SJCRH30 (cell line): ENCODE results near the gene KCNIP2. TPM values are rescaled to one million over a fixed set of nuclear protein-coding genes. Genes with fewer than 3 reads are reported as not detected.
A peak's percentile ranks its signal among the peaks of the same experiment; 100 is the strongest.

ENCODE experiments used
- DNase-seq, 2 experiments: peaks; one replicate each; pipeline ENCODE4 v3.0.0-alpha.2; 2015 to 2020
- H3K27ac ChIP-seq: fragments of 250-450 bp; sonication (Bioruptor Pico); 2 replicates; pipeline ENCODE4 v1.5.1; 2020; ENCODE audit warnings: mild to moderate bottlenecking, moderate library complexity
- H3K27me3 ChIP-seq: fragments of 250-450 bp; sonication (Bioruptor Pico); 2 replicates; pipeline ENCODE4 v1.5.1; 2020; ENCODE audit warnings: mild to moderate bottlenecking, moderate library complexity
- H3K36me3 ChIP-seq: fragments of 250-450 bp; sonication (Bioruptor Pico); 2 replicates; pipeline ENCODE4 v1.5.1; 2020; ENCODE audit warnings: mild to moderate bottlenecking, moderate library complexity
- H3K4me1 ChIP-seq: fragments of 250-450 bp; sonication (Bioruptor Pico); 2 replicates; pipeline ENCODE4 v1.5.1; 2020; ENCODE audit warnings: mild to moderate bottlenecking, moderate library complexity
- H3K4me3 ChIP-seq: fragments of 250-450 bp; sonication (Bioruptor Pico); 2 replicates; pipeline ENCODE4 v1.5.1; 2020; ENCODE audit warnings: mild to moderate bottlenecking, moderate library complexity
- H3K9me3 ChIP-seq: fragments of 250-450 bp; sonication (Bioruptor Pico); replicated peaks from 2 replicates; pipeline ENCODE4 v1.5.1; 2020; ENCODE audit warnings: mild to moderate bottlenecking, moderate library complexity
- total RNA-seq: library from RNA; depleted of rRNA; stranded (reverse); fragments of >200 nt; shearing (Covaris generic); gene quantifications from 2 replicates; pipeline ENCODE4 v1.2.3, GENCODE V29; 2014

Gene KCNIP2
- total RNA-seq, 1 experiment from 2014 or later: 1.1 TPM

- Histone ChIP-seq H3K36me3 (no peaks in the 10 kb centered on the region), H3K27me3 (no peaks in the 10 kb centered on the region), H3K4me1 (no peaks in the 10 kb centered on the region), H3K9me3 (no peaks in the 10 kb centered on the region; the same call in 1 of the 2 replicates), H3K27ac (no peak overlapping the region), H3K4me3 (no peak overlapping the region)
- DNase-seq: no peak
Measured at GRCh38 chr10:101867931-101868330, 24.3 kb upstream of the KCNIP2 start.

GRCh38 chr10:101859530-101859929 is 15.9 kb upstream of the KCNIP2 start:
- DNase-seq: no peak
- Histone ChIP-seq H3K4me1 (no peaks in the 10 kb centered on the region), H3K9me3 (peaks cover 9% of the 10 kb centered on the region), H3K4me3 (no peak overlapping the region), H3K27me3 (no peaks in the 10 kb centered on the region), H3K27ac (no peak overlapping the region), H3K36me3 (peaks cover 7% of the 10 kb centered on the region)

DNA sequence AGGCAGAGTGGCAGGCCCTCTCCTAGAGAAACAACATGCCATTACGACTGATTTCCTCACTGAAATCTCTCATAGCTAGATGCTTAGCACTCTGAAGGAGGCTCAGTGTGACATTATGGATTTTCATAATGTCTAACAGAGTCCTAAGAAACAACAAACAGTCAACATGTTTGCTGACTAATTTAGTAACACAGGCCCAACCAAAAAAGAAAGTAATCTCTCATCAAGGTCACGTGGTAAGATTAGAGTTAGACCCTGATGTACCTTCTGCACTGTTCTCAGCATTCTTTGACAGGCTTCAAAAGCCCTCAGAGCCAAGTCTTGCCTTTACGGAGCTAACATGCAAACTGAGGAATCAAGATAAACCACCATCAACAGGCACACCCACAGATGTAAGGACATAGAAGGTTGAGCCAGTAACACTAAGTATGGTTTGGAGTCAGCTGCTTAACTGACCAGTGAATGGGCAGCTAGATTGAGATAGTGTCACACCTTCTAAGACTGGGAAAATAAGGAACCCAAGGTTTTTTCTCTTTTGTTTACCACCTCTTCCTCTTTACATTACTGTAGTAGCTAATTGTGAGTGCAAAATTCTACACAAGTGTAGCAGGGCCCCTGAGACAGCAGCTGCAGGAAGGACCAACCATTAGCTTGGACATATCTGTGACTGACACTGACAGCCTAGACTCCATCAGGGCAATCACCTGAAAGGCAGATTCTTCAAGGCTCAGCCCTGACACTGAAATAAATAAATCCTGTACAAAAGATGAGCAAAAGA is 15.3 kb upstream of the KCNIP2 start:
- Histone ChIP-seq H3K36me3 (peaks cover 7% of the 10 kb centered on the region), H3K4me3 (no peak overlapping the region), H3K4me1 (no peaks in the 10 kb centered on the region), H3K27me3 (no peaks in the 10 kb centered on the region), H3K27ac (no peak overlapping the region), H3K9me3 (peaks cover 9% of the 10 kb centered on the region)
- DNase-seq: no peak

GRCh38 chr10:101857802-101858476 is 14.3 kb upstream of the KCNIP2 start:
- peaks cover 9% of the 10 kb centered on the region for H3K9me3 ChIP-seq

DNA sequence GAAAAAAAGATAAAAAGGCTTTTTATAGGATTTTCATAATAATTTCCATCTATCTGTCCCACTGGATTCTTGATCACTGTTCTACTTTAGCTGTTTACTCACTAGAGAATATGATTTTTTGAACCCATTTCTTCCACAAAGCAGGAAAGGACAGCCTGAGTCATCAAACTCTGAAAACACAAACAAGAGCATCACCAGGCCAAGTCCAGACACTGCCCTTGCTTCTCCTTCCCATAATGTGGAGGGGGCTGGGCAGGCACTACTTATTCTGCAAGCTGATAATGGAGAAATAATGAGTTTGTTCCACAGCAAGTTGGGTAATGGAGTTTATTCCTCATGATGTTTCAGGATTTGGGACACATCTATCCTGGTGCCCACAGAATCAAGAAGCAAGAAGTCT is 13.0 kb upstream of the KCNIP2 start:
- Histone ChIP-seq H3K4me1 (no peaks in the 10 kb centered on the region), H3K4me3 (no peak overlapping the region), H3K36me3 (0 out of 2 replicates have a peak, but pooled peaks cover 3% of the 10 kb centered on the region), H3K9me3 (peaks cover 9% of the 10 kb centered on the region), H3K27ac (no peak overlapping the region), H3K27me3 (no peaks in the 10 kb centered on the region)
- no peak for DNase-seq

More at GRCh38 chr10:101857802-101858476, 14.3 kb upstream of the KCNIP2 start:
- H3K27me3 ChIP-seq: no peaks in the 10 kb centered on the region
- no peak for DNase-seq
- H3K36me3 ChIP-seq: peaks cover 7% of the 10 kb centered on the region
- H3K4me1 ChIP-seq: no peaks in the 10 kb centered on the region
- H3K27ac ChIP-seq: no peak overlapping the region
- H3K4me3 ChIP-seq: no peak overlapping the region

- Histone ChIP-seq H3K4me3 (no peak overlapping the region), H3K36me3 (no peaks in the 10 kb centered on the region), H3K4me1 (no peaks in the 10 kb centered on the region), H3K27ac (no peak overlapping the region), H3K9me3 (no peaks in the 10 kb centered on the region), H3K27me3 (no peaks in the 10 kb centered on the region)
- DNase-seq: no peak
Measured at GRCh38 chr10:101851411-101852116, 8.0 kb upstream of the KCNIP2 start.

DNA sequence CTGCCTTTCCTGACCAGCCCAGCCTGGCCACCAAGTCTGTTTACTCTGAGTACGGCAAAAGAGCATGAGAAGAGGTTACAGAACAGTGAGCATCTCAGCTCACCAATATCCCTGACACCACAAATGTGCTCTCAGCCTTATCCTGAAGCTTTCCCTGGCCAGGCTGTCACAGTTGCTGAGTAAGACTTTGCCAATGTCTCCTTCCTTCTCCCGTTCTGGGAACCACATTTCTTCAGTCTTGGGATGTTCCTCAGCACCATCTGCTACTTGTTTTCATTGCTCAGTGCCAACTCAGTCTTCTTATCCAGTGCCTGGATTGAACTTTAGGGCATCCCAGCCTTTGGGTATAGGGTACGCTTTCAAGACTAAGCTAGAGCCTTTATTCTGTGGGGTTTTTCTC is 7.1 kb upstream of the KCNIP2 start:
- no peak overlapping the region for H3K4me3 ChIP-seq
- DNase-seq: no peak
- H3K27me3 ChIP-seq: no peaks in the 10 kb centered on the region
- H3K36me3 ChIP-seq: no peaks in the 10 kb centered on the region
- no peak overlapping the region for H3K27ac ChIP-seq
- no peaks in the 10 kb centered on the region for H3K4me1 ChIP-seq
- no peaks in the 10 kb centered on the region for H3K9me3 ChIP-seq

DNA sequence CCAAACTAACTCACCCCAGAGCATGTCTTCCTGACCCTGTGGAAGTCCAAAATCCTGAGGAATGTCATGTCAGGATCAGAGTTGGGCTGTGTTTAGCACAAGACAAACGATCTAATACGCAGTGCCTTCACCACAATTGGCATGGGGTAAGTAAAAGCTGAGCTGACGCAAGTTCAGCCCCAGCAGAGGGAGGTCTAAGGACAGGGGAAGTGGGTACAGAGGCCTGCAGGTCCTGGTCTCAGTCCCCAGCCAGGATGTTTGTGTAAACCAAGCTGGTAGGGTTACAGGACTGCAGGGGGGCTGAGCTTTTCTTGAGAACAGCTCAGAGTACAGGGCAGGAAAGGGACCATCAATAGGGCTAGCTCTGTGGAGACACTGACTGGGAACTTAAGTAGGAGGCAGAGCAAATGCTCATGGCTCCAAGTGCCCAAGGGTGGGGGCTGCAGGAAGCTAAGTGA is 5.3 kb upstream of the KCNIP2 start:
- no peaks in the 10 kb centered on the region for H3K36me3 ChIP-seq
- no peaks in the 10 kb centered on the region for H3K9me3 ChIP-seq
- no peaks in the 10 kb centered on the region for H3K4me1 ChIP-seq
- H3K27me3 ChIP-seq: no peaks in the 10 kb centered on the region
- no peak for DNase-seq
- no peak overlapping the region for H3K4me3 ChIP-seq
- H3K27ac ChIP-seq: no peak overlapping the region

DNA sequence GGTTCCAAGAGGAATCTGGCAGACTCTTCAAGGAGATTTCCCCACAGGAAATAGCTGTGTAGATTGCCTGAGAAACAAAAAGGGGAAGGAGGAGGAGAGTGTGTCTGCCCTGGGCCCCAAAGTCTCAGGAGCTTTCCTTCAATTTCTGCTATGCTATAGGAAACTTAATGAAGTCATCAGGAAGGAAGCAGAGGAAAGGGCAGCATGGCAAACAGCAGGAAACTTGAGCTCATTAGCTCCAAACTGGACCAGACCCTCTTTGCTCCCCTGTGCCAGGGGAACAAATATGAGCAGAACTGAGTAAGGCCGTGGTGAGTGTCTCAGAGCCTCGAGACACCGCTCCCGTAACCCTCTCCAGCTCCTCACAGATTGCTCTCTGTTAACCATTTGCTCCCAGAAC is 4.8 kb upstream of the KCNIP2 start:
- H3K27me3 ChIP-seq: no peaks in the 10 kb centered on the region
- no peak overlapping the region for H3K4me3 ChIP-seq
- no peak overlapping the region for H3K27ac ChIP-seq
- H3K4me1 ChIP-seq: no peaks in the 10 kb centered on the region
- no peaks in the 10 kb centered on the region for H3K9me3 ChIP-seq
- no peak for DNase-seq
- H3K36me3 ChIP-seq: no peaks in the 10 kb centered on the region

GRCh38 chr10:101845893-101846292 is 2.3 kb upstream of the KCNIP2 start:
- no peak overlapping the region for H3K27ac ChIP-seq
- H3K9me3 ChIP-seq: no peaks in the 10 kb centered on the region
- DNase-seq: no peak
- H3K4me1 ChIP-seq: peaks cover 4% of the 10 kb centered on the region; the same call in 1 of the 2 replicates
- H3K4me3 ChIP-seq: no peak overlapping the region
- no peaks in the 10 kb centered on the region for H3K27me3 ChIP-seq
- no peaks in the 10 kb centered on the region for H3K36me3 ChIP-seq

DNA sequence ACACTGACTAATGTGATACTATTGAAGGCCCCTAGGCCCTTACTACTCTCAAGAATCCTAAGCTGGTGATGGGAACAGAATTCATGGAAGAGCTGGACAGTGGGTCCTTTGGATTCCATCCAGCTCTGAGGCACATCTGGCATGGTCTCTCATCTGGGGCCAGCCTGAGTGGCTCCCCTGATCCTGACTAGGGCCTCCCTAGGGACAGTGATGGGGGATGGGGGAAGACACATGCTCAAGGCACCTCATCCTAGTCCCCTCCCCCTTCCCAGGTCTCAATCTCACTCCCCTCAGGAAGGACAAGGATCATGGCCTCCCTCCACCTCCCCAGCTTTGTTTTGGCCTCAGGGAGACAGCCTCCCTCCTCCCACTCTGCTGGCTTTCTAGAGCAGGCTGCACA is 1.8 kb downstream of the KCNIP2 start:
- DNase-seq: no peak
- Histone ChIP-seq H3K27me3 (no peaks in the 10 kb centered on the region), H3K36me3 (no peaks in the 10 kb centered on the region), H3K4me1 (peaks cover 4% of the 10 kb centered on the region; the same call in 1 of the 2 replicates), H3K27ac (no peak overlapping the region), H3K9me3 (no peaks in the 10 kb centered on the region), H3K4me3 (no peak overlapping the region)

DNA sequence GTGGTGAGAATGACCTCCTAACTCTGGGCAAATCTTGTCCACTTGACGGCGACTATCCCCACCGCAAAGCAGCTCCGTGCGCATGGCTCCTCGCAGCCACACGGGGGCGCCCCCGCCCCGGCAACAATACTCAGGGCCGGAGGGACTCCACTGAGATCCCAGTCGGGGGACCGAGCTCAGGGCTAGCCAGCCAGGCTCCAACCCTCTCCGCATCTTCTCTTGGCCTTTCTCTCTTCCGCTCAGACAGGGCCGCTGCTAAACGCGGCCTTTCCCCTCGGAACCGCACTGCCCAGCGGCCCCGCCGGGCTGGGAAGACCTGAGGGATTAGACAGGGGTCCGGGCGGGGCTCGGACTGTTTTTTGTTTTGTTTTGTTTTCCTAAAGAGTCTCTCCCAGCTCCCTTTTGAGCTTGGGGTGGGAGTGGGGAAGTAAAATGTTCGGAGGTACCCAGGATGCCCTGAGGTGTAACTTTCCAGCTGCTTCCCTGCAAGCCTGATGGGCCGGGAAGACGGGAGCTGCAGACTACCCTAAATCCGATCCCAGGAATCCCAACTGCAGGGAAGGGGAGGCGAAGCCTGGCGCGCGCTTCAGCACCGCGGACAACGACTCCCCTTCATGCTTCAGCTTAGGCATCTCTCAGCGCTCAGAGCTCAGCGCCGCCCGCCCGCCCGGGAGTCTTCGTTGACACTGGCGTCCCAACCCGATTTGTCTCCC is 2.7 kb downstream of the KCNIP2 start:
- peak; percentile 94 to 96 for DNase-seq
- no peak overlapping the region for H3K27ac ChIP-seq

DNA sequence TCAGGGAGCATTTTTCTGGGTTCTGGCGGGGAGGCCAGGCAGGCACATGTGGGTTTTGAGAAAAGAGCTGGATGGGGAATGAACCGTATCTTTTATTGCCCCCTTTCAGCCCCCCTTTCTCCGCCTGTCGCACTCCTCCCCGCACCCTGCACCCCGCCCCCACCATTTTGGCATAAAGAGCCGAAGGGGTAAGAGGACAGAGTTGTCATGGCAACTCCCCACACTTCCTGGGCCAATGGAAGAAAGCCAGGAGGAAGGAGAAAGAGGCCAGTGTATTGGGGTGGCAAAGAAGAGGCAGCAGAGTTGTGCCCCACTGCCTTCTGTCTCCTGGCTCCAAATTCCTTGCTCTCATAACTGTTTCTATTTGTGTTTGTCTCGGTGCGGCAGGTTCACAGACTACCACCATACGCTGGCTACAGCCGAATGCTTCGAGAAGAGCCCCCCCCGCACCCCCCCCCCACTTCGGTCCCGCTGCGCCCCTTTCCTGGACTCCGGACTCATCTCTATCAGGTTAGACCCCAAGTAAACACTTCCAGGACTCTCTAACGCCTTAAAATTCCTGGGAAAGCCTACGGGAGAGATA is 3.4 kb downstream of the KCNIP2 start:
- H3K4me3 ChIP-seq: no peak overlapping the region

More for the DNA sequence above, 2.7 kb downstream of the KCNIP2 start:
- Histone ChIP-seq H3K4me1 (peaks cover 4% of the 10 kb centered on the region; the same call in 1 of the 2 replicates), H3K27me3 (no peaks in the 10 kb centered on the region), H3K36me3 (no peaks in the 10 kb centered on the region), H3K9me3 (no peaks in the 10 kb centered on the region), H3K4me3 (no peak overlapping the region)

DNA sequence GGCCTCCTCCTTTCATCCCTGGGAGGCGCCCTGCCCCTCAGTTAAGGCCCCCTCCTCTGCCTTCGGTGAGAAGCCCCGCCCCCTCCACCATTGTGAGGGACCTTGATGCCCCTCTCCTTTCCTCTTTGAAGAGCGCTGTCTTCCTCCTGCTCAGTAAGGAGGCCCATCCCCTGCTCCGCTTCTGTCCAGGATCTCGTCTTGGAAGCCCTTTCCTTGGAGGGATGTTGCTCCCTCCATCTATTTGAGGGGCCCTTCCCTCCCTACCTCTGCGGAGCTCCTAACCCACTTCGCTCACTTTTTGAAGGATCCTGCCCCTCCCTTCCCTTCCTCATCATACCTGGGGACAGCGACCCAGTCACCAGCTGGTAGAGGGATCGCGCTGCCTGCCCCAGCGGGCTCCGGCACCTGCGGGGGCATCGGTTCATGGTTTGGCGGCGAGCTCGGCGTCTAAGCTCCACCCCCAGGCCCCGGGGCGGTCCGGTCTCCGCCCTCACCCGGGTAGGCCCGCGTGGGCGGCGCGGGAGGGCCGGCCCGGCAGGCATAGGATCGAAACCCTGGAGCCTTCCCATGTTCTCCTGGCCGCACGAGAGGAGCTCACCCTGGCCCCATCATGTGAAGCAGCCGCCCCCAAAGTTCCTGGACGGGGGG is 4.1 kb downstream of the KCNIP2 start:
- no peaks in the 10 kb centered on the region for H3K36me3 ChIP-seq
- no peaks in the 10 kb centered on the region for H3K9me3 ChIP-seq
- no peak overlapping the region for H3K27ac ChIP-seq
- H3K4me3 ChIP-seq: no peak overlapping the region
- no peaks in the 10 kb centered on the region for H3K27me3 ChIP-seq
- no peak for DNase-seq
- peaks cover 14% of the 10 kb centered on the region; the same call in 1 of the 2 replicates for H3K4me1 ChIP-seq

More for the DNA sequence above, 3.4 kb downstream of the KCNIP2 start:
- H3K36me3 ChIP-seq: no peaks in the 10 kb centered on the region
- no peak for DNase-seq
- no peaks in the 10 kb centered on the region for H3K27me3 ChIP-seq
- peaks cover 10% of the 10 kb centered on the region; the same call in 1 of the 2 replicates for H3K4me1 ChIP-seq
- no peak overlapping the region for H3K27ac ChIP-seq
- no peaks in the 10 kb centered on the region for H3K9me3 ChIP-seq
